Type B pancreatic cell (in vitro differentiated cells): ENCODE measurements around the gene SLK. TPM values are rescaled to one million over a fixed set of nuclear protein-coding genes. Genes with fewer than 3 reads are reported as not detected.

Experiments
- DNase-seq: peaks from one replicate; pipeline ENCODE4 v3.0.0; 2021; ENCODE audit warnings: mixed read lengths; ENCODE audit not compliant: unreplicated experiment; ENCODE audit errors: extremely low spot score
- H3K27ac Mint-ChIP-seq: 2 replicates; pipeline ENCODE4 v1.8.0; 2021; ENCODE audit warnings: mild to moderate bottlenecking, mixed read lengths
- H3K27me3 Mint-ChIP-seq: 2 replicates; pipeline ENCODE4 v1.8.0; 2021; ENCODE audit warnings: mixed read lengths
- H3K36me3 Mint-ChIP-seq: 2 replicates; pipeline ENCODE4 v1.8.0; 2021; ENCODE audit warnings: mixed read lengths
- H3K4me1 Mint-ChIP-seq: one replicate; pipeline ENCODE4 v1.8.0; 2021; ENCODE audit warnings: mixed read lengths; ENCODE audit not compliant: unreplicated experiment
- H3K4me3 Mint-ChIP-seq: 2 replicates; pipeline ENCODE4 v1.8.0; 2021; ENCODE audit warnings: mild to moderate bottlenecking, mixed read lengths
- H3K9me3 Mint-ChIP-seq: 2 replicates; pipeline ENCODE4 v1.8.0; 2021; ENCODE audit warnings: mixed read lengths
- CTCF ChIP-seq: fragments of 200-600 bp; sonication (generic); conservative IDR thresholded peaks from 2 replicates; pipeline ENCODE4 v1.5.0; 2021; ENCODE audit warnings: antibody characterized with exemption, mild to moderate bottlenecking
- microRNA-seq: library from miRNA; unstranded; fragments of <30 nt; microRNA quantifications from one replicate; pipeline ENCODE4, GENCODE V29; 2020
- total RNA-seq: library from RNA; stranded (reverse); gene quantifications from 2 replicates; pipeline ENCODE4 v1.2.1, GENCODE V29; 2021; ENCODE audit warnings: low replicate concordance

SLK gene
- total RNA-seq, 1 donor from 2014 or later = 61.6 TPM

DNA sequence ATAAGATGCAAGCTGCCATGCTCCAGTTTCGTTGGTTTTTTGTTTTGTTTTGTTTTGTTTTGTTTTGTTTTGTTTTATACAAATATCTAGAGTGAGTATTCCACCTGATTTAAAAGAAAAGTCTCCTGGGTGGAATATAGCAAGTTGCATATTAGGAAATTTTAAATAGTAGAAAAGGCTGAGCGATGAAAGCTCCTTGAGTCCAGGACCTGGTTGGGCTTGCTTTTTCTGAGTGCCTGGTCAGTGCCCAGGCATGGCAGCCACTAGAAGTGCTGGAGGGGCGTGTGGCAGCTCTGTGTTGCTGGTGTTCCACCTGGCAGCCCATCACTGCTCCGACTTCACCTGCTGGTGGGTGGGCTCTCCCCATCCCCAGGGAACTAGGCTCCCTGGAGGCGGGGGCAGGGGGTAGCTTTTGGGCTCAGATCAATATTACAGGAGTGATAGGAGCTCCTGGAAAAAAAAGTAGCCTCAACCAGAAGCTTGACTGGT, 110.8 kb downstream of the SLK start:
- Mint-ChIP-seq H3K27ac (no peak overlapping the region), H3K27me3 (no peaks in the 10 kb centered on the region), H3K36me3 (no peaks in the 10 kb centered on the region), H3K4me3 (no peak overlapping the region), H3K9me3 (no peaks in the 10 kb centered on the region), H3K4me1 (peaks cover 7% of the 10 kb centered on the region)
- no peak for DNase-seq
- TF ChIP-seq CTCF = no peak

Small RNA genes within 50 kb of the gene (microRNA-seq; reads per million reads assigned to microRNA genes)
- not detected for gene MIR936

Other genes starting within 250 kb of the SLK start
- 22.3 and 38.6 TPM in 2 replicates for gene SH3PXD2A, start 111.6 kb upstream of the SLK start, total RNA-seq
- 33.0 and 75.1 TPM in 2 replicates for gene STN1, start 49.0 kb upstream of the SLK start, total RNA-seq
- gene COL17A1, start 118.7 kb downstream of the SLK start, total RNA-seq = 14.5 and 94.1 TPM in 2 replicates
- 9.1 and 11.6 TPM in 2 replicates for gene SFR1, start 155.0 kb downstream of the SLK start, total RNA-seq